Thyroid gland (tissue), 4 donors: ENCODE data around the gene KLF3.

Experiments used
- POLR2A ChIP-seq, 2 donors: fragments of 450-650 bp; IDR thresholded peaks; one replicate each; pipeline ENCODE4 v1.6.1; 2017; ENCODE audit warnings: antibody characterized with exemption in 2 of 2, mild to moderate bottlenecking in 2 of 2, moderate library complexity in 1 of 2
- TF ChIP-seq, protein P1 (sequence below), 6 experiments: fragments of 200-600 bp in 3 of 6; fragments of 450-650 bp in 3 of 6; sonication (generic) in 3 of 6; IDR thresholded peaks; one replicate each; pipeline ENCODE4 v1.5.1; 2016 to 2019; ENCODE audit warnings: antibody characterized with exemption in 6 of 6, mild to moderate bottlenecking in 2 of 6, inconsistent platforms in 1 of 6, moderate library complexity in 1 of 6

DNA sequence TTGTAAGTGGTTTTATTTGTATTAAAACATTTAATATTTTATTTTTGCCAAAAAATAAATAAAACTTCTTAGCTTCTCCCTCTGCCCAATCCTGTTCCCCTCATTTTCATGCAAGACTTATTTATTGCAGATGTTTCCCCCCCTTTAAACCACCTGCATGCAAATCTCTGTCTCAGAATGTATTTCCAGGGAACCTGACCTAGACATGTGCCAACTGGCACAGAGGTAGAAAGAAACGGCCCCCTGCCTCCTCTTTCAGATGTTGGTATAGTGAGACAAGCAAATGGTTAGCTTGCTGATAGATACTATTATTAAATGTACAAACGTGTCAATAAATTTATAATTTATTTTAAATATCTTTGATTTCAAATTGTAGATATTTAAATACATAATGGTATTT lies 47.1 kb downstream of the KLF3 start:
- TF ChIP-seq, protein P1, sequence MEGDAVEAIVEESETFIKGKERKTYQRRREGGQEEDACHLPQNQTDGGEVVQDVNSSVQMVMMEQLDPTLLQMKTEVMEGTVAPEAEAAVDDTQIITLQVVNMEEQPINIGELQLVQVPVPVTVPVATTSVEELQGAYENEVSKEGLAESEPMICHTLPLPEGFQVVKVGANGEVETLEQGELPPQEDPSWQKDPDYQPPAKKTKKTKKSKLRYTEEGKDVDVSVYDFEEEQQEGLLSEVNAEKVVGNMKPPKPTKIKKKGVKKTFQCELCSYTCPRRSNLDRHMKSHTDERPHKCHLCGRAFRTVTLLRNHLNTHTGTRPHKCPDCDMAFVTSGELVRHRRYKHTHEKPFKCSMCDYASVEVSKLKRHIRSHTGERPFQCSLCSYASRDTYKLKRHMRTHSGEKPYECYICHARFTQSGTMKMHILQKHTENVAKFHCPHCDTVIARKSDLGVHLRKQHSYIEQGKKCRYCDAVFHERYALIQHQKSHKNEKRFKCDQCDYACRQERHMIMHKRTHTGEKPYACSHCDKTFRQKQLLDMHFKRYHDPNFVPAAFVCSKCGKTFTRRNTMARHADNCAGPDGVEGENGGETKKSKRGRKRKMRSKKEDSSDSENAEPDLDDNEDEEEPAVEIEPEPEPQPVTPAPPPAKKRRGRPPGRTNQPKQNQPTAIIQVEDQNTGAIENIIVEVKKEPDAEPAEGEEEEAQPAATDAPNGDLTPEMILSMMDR (IDR thresholded peaks at IDR 0.05), result no peak
- no peak for TF ChIP-seq POLR2A (IDR thresholded peaks at IDR 0.05)
